ENCODE measurements around the gene CAPN2.

- no peak for TF ChIP-seq CTCF (IDR thresholded peaks at IDR 0.05; ENCODE audit: low read depth, low read length)
- TF ChIP-seq EZH2phosphoT487 (IDR thresholded peaks at IDR 0.05; ENCODE audit: low read depth), result no peak
These were observed 79.7 kb downstream of the CAPN2 start for GRCh38 chr1:223792046-223792445.
